GM13977 (cell line): ENCODE measurements around the gene REPIN1.

ENCODE experiments used
- DNase-seq: peaks from one replicate; pipeline ENCODE4 v3.0.0; 2012; ENCODE audit warnings: low spot score
- CTCF ChIP-seq: IDR thresholded peaks from 2 replicates; pipeline ENCODE4 v1.5.1; 2012; ENCODE audit warnings: mild to moderate bottlenecking, control low read depth; ENCODE audit not compliant: insufficient read depth; ENCODE audit errors: extremely low read depth, missing control alignments
- in situ Hi-C: fragments of 300-500 bp; cut with MboI; formaldehyde crosslinking; loops from one replicate; pipeline ENCODE4 v1.12.0; 2022; ENCODE audit warnings: low sequenced_read_pairs, low pct_unique_long_range_greater_than_20kb, mixed read lengths, inconsistent platforms; ENCODE audit not compliant: unreplicated experiment

The REPIN1 gene

DNA sequence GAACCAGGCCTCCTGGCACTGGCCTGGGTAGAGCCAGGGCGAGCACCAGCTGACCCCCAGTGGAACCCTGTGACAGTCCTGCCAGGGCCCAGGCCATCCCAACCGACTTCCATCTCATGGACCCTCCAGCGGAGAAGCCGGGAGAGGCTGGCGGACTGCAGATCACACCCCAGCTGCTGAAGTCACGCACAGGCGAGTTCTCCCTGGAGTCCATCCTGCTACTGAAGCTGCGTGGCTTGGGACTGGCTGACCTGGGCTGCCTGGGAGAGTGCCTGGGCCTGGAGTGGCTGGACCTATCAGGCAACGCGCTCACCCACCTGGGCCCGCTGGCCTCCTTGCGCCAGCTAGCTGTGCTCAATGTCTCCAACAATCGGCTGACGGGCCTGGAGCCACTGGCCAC is 31.9 kb upstream of the REPIN1 start:
- no peak for DNase-seq
- no peak for TF ChIP-seq CTCF
- in situ Hi-C loops: no loop called here

DNA sequence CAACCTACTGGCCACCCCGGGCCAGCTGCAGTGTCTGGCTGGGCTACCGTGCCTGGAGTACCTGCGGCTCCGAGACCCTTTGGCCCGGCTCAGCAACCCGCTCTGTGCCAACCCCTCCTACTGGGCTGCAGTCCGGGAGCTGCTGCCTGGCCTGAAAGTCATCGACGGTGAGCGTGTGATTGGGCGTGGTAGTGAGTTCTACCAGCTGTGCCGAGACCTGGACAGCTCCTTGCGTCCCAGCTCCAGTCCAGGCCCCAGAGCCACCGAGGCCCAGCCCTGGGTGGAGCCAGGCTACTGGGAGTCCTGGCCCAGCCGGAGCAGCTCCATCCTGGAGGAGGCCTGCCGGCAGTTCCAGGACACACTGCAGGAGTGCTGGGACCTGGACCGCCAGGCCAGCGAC is 31.4 kb upstream of the REPIN1 start:
- in situ Hi-C loops: no loop called here
- no peak for DNase-seq
- TF ChIP-seq CTCF: no peak

- no peak for DNase-seq
- no peak for TF ChIP-seq CTCF
- in situ Hi-C loops: no loop called here
Observed at GRCh38 chr7:150337659-150338081, 31.0 kb upstream of the REPIN1 start.

DNA sequence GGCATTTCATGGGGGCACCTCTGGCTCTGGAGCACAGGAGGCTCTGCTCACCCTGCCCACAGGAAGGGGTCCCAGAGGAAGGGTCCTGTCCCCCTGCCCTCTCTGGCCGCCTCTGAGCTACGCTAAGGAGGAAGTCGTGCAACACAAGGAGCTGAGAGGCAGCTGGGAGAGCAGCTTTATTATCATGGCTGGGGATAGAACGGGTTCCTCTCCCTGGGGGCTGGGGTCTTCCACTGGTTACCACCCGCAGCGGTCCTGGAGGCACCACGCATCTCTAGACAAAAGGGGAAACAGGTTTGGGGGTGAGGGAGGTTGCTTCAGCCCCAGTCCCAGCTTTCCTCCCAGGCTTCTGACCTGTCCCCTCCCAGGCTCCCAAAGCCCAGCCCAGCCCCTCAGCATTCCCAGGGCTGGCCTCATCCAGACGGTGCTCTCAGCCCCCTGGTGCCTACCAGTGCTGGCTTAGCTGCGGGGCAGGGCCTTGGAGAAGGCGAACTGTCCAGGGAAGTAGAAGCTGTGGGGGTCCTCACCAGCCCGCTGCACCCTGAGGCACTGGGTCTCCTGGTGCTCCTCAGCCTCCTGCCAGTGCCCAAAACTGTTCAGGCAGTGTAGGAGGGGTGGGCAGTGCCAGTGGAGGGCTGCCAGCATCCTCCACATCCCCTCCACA is 30.3 kb upstream of the REPIN1 start:
- no peak for TF ChIP-seq CTCF
- in situ Hi-C loops: no loop called here

DNA sequence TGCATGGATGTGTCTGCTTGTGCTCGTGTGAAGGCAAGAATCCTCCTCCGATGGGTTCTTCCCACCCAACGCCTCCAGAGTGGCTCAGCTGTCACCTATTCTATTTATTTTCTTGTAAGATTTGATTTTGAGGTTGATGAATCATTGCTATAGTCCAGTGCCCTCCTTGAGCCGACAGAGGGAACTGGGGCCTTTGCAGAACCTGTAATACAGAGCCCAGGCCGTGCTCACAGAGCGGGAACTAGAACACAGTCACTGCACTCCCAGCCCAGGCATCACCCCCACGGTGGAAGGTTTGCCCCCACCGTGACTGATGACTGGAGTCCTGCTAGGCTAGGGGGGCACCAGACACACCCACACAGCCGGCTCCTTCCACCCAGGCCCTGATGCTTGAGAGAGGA is 29.2 kb upstream of the REPIN1 start:
- DNase-seq: no peak
- in situ Hi-C loops: no loop called here
- TF ChIP-seq CTCF: no peak

More for the DNA sequence above, 30.3 kb upstream of the REPIN1 start:
- no peak for DNase-seq

DNA sequence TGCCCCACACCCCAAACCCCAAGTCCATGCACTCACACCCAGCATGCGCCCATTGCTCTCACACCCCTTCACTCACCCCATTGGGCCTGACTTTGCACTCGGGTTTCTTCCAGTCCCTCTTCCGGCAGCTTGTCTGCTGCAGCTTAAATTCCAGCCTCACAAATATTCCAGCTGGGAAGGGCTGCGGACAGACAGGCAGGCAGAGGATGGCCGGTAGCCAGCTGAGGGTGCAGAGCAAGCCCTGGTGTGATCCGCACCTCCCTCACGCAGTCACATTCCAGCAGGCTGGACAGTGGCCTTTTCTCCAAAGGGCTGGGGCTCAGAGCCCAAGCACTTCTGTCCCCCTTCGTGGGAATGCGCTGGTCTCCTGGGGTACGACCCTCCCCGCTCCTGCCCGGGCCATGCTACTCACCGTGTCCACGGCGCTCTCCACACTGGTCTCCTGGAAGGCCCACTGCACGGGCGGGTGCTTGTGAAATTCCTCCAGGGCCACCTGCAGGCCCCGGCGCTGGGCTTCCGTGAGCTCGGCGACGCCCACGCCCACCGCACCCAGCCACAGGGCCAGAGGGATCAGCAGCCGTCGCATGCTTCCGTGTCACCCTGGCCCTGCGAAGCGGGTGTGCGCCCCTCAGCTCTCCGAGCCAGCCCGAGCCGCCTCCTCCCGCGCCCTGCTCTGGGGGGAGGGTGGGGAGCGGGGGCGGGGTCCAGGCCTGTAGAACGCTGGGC is 28.4 kb upstream of the REPIN1 start:
- TF ChIP-seq CTCF: no peak

More for the DNA sequence above, 28.4 kb upstream of the REPIN1 start:
- no peak for DNase-seq
- in situ Hi-C loops: no loop called here
